ENCODE data around the gene CHD2.
"Not testable (repeated sequence)": the region's sequence is repeated elsewhere in the genome, so short reads cannot be mapped to it uniquely, and the experiment has no call there.

DNA sequence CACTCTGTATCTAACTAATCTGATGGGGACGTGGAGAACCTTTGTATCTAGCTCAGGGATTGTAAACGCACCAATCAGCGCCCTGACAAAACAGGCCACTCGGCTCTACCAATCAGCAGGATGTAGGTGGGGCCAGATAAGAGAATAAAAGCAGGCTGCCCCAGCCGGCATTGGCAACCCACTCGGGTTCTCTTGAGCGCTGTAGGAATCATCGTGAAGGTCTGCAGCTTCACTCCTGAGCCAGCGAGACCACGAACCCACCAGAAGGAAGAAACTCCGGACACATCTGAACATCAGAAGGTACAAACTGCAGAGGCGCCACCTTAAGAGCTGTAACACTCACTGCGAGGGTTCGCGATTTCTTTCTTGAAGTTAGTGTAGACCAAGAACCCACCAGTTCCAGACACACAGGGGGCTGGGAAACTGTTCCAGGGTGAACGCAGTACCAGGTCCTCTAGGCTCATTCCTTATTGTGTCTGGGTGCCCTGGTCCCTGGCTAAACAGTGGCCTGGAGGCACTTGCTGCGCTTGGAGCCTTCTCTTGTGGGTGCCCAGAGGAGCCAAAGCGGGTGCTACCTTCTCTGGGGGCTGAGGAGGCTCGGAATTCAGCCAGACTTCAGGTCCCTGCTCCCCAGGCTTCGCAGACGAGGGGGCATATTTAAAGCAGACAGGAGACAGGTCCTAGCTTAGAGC, 132.5 kb downstream of the CHD2 start:
- TF ChIP-seq, protein P1, sequence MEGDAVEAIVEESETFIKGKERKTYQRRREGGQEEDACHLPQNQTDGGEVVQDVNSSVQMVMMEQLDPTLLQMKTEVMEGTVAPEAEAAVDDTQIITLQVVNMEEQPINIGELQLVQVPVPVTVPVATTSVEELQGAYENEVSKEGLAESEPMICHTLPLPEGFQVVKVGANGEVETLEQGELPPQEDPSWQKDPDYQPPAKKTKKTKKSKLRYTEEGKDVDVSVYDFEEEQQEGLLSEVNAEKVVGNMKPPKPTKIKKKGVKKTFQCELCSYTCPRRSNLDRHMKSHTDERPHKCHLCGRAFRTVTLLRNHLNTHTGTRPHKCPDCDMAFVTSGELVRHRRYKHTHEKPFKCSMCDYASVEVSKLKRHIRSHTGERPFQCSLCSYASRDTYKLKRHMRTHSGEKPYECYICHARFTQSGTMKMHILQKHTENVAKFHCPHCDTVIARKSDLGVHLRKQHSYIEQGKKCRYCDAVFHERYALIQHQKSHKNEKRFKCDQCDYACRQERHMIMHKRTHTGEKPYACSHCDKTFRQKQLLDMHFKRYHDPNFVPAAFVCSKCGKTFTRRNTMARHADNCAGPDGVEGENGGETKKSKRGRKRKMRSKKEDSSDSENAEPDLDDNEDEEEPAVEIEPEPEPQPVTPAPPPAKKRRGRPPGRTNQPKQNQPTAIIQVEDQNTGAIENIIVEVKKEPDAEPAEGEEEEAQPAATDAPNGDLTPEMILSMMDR (conservative IDR thresholded peaks at IDR 0.05), result not testable (repeated sequence)
- TF ChIP-seq EZH2 (IDR thresholded peaks at IDR 0.05; ENCODE audit: low read depth), result not testable (repeated sequence)
